ENCODE results near the gene LORICRIN.

LORICRIN gene, protein sequence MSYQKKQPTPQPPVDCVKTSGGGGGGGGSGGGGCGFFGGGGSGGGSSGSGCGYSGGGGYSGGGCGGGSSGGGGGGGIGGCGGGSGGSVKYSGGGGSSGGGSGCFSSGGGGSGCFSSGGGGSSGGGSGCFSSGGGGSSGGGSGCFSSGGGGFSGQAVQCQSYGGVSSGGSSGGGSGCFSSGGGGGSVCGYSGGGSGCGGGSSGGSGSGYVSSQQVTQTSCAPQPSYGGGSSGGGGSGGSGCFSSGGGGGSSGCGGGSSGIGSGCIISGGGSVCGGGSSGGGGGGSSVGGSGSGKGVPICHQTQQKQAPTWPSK
- 0 to 0.66 (median 0) reads per million in 17 experiments for total RNA-seq

DNA sequence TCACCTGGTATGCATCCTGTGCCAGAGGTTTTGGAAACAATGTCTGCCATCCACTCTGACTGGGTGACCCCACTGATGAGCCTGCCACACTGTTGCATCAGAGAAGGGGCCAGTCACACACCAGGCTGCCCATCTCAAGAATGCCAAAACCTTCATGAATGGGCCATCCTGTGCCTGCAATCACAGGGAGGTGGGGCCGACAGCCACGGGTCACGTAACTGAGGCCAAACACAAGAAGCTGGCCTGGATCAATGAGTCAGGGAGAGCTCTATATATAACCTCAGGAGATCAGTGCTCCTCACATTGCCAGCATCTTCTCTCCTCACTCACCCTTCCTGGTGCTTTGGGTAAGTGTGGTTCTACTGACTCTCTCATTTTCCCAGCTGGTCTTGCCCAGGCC is at the start of gene LORICRIN:
Gene LORICRIN, plus strand, starts transcription at position 301 of the 400 bp plus-strand sequence. CDS start 1,263 bp downstream, outside the sequence.
- no peak for DNase-seq

DNA sequence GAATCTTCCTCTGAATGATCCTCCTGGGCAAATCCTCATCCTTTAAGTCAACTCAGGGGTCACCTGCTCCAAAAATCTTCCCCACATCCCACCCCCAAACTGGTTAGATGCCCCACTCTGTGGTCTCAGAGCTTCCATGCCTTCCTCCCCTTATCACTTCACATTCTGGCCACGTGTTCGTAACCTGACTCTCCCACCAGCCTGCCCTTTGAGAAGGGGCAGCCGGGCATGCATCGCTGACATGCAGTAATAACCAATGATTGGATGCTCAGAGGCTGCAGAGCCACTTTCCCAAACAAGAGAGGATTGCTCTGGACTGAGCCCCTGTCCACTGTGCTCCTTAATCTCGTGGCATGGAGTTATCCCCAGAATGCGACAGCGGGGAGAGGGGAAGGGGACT is 49.3 kb upstream of the LORICRIN start:
- no peak for DNase-seq

DNA sequence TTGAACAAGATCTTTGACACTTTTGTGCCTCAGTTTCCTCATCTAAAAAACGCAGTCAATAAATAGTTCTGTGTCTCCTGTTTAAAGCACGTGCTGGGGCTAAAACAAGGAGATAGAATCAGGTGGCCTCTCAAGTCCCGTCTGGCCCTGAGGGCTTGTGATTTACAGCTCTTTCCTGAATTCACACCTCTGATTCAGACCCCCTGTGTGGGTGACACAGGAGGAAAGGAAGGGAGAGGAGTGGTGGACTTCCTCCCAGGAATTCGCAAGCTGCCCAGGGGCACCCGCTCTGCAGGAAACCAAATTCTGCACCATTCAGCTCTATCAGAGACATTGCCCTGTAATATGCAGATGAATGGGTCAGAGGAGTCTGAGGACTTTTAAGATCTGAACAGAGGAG is 47.3 kb upstream of the LORICRIN start:
- DNase-seq, result no peak

DNA sequence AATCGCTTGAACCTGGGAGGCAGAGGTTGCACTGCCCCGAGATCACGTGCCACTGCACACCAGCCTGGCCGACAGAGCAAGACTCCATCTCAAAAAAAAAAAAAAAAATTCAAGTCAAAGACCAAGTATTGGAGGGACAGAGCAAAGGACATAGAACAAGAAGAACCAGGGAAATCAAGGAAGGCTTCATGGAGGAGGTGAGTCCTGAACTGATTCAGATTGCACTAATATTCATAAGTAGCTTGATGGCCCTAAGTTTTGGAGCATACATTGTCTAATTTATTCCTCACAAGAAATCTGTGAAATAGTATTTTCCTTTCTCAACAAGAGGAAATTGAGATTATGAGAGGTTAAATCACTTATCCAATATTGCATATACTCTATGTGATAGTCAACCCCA is 46.0 kb upstream of the LORICRIN start:
- DNase-seq, result no peak

DNA sequence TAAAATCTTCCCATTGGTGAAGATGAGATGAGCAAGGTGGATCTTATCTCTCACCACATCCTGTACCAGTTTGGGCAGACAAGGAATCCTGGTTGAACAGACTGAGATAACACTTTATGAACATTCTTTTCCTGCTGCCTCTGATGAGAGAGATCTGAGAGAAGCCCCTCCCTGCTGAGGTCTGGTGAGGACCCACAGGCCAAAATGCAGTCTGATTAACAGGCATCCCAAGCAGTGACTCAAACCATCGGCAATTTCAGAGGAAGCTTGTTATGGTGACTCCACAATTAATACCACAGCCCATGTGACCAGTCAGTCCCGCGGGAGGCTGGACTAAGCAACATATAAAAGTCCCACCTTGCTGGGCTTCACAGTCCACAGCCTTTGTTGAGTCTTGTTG is 42.3 kb upstream of the LORICRIN start, which contains the start of gene PRR9:
Gene PRR9, plus strand, starts transcription at position 373 of the 400 bp plus-strand sequence. CDS start 561 bp downstream, outside the sequence.
- no peak for DNase-seq

DNA sequence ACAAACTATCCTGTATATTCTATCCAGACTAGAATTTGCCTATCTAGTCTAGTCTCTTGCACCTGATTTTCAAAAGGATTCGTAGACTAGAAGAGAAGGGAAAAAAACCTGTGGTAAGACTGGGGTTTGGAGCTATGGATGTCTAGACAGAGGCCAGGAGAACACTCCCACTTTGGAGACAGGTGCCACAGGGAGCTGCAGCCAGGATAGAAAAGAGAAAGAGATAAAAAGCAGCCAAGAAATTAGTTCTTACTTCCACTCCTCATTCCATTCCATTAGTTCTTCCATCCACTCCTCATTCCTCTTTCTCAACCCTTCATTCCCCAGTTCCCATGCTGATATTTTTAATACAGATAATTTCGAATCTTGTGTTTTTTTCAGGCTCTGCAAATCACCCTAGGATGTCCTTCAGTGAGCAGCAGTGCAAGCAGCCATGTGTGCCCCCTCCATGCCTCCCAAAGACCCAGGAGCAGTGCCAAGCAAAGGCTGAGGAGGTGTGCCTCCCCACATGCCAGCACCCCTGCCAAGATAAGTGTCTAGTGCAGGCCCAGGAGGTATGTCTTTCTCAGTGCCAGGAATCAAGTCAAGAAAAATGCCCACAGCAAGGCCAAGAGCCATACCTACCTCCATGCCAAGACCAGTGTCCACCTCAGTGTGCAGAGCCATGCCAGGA is 41.6 kb upstream of the LORICRIN start:
- no peak for DNase-seq

DNA sequence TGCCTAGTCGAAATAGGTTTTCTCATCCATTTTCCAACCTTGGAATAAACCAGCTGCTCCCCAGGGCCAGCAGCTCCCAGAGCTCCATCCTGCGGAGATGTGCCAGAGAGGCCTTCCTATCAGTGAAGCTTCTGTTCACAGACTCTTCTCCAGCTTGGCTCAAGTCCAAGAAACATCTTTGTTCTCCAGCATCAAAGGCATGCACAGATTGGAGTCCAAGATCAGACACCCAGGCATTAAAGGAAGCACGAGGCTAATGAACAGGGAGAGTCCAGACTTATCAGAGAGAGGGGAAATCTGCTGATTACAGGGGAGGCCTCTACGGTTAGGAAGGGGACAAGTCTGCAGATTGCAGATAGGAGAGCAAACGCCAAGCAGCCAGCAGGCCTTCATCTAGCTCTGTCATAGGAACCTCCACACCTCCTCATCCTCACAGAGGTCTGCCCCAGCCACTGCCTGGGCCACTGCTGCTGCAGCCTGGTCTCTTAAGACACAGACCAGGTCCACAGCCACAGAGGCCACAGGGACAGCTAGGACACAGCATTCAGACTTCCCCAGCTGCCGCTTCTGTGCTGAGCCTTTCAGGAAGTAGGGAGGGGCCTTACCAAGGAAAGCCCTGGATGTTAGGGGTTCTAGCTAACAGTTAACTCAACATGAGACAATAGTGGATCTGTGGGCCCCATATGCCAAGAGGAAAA is 38.7 kb upstream of the LORICRIN start:
- no peak for DNase-seq

DNA sequence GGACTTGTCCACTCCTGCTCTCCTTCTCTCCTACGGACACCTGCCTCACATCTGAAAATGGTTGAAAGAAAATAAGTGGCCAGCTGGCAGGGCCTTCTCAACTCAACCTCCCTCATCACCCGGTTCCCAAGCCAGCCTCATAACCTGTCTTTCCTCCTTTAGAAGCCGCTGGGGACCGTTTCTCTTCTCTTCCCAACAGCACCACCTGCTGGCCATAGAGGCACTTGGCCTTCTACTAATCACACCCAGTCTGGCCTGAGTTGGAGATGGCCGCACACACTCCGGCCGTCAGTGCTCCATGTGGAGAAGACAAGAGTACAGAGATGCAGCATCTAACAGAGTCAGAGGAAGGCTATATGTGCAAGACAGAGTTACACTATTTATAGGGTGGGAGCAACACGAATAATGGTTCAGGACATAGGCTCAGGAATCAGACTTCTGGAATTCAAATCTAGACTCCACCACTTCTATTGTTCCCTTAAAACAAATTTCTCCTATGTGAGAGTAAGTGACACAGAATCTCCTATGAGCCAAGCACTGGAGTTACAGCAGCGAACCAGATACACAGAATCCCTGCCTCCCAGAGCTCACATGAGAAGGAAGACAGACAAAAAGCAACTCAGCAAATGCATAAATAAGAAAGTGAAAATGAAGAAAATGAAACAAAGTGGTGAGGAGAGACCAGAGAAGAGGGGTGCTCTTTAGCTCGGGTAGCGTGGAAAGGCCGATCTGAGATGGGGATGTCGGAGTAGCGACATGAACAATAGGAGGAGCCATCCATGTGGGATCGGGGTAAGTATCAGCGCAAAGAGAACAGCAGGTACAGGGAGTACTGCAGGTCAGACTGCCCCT is 36.2 kb upstream of the LORICRIN start:
- DNase-seq, result peak; percentile 64 to 71 (median 70)

DNA sequence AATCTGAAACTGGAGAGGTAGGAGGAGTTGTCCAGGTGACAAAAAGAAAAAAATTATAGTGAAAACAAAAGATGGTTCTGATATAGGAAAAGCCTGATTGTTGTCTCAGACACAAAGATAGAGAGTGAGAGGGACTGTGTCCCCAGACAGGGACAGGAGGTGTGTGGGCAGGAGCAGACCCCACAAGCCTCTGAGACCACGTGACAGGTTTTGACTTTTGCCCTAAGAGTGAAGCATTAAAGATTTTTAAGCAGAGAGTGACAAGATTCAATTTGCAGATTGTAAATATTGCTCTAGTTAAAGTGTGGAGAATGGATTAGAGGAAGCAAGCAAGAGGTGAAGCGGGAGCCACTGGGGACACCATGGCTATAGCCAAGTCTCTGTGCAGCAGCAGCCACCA is 31.7 kb upstream of the LORICRIN start:
- no peak for DNase-seq

DNA sequence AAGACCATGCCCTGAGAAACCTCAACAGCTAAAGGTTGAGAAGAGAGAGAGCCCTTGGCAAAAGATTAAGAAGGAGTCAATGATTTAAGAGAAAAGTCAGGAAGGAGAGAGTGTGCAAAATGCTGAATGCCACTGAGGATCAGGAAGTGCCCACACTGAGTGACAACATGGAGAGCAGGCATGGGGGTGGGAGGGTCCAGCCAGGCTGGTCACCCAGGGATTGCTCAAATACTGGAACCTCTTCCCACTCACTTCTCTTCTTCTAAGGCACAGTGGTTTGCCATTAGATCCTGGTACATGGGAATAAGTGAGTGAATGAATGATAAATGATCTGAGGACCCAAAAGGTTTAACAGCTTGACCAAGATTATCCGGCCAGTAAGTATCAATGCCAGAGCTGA is 31.0 kb upstream of the LORICRIN start:
- DNase-seq, result peak; percentile 57 to 82 (median 78)

DNA sequence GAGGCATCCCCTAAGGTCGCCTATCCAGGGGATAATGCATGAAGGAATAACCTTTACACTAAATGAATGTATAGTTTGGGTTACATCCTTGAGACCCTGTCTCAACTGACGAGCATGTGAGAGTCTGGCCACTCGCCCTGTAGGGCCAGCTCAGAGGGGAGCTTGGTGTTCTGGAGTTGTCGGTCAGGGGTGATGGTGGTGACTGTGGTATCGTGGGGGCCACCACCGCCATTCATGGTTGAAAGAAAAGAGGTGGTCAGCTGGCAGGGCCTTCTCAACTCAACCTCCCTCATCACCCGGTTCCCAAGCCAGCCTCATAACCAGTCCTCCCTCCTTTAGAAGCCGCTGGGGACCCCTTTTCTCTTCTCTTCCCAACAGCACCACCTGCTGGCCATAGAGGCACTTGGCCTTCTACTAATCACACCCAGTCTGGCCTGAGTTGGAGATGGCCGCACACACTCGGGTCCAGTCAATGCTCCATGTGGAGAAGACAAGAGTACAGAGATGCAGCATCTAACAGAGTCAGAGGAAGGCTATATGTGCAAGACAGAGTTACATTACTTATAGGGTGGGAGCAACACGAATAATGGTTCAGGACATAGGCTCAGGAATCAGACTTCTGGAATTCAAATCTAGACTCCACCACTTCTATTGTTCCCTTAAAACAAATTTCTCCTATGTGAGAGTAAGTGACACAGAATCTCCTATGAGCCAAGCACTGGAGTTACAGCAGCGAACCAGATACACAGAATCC is 30.2 kb upstream of the LORICRIN start:
- DNase-seq, result peak in 1 of 4 experiments; percentile 20

DNA sequence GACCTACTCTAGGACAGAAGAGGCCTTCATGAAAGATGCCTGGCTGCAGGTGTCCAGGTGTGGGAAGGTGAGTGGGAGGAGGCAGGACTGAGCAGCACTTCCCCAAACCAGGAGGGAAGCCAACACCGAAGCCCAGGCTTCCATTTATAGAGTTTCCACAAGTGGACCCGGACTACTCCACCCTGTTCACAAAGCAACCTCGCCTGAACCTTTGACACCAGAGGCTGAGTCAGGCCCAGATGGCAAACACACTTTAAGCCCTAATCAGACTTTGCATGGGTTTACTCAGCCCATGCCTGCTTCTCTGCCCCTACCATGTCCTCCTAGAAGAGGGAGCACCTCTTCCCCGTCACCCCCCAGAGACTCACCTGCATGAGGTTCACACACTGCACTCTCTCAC is 28.1 kb upstream of the LORICRIN start:
- DNase-seq, result peak; percentile 14 to 41 (median 28)

DNA sequence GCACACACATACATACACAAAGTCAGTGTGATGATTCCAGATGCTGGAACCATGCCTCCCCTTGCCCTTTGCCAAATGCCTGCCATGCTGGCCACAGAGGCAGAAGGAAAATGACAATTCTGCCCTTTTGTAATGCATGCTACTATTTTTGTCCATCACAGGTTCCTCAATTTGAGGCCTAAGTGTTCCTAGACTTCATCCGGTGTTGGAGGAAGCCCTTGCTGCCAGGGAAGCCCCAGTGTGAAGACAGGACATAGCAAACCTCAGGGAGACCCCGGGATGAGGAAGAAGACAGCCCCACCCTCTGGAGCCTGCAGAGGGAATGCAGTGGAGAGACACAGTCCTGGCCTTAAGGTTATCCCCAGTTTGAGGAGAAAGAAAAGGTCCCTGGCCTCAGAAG is 27.7 kb upstream of the LORICRIN start:
- DNase-seq, result peak; percentile 58 to 84 (median 78)

DNA sequence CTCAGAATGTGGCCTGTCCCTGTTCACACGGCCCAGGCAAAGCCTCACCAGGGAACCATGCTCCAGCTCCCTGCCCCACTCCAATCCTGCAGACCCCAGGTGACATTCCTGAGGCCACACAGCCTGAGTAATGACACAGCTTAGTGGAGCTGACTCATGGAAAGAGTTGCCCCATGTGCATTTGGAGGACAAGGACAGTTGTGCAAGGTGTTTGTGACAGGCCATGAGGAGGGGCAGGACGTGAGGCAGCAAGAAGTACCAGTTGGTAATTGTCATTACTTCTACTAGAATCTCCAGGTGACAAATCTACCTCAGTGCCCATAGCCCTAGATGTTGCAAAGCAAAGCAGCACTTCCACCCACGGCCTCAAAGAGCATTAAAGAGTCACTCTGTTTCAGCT is 26.9 kb upstream of the LORICRIN start:
- DNase-seq, result peak; percentile 41 to 68 (median 64)

DNA sequence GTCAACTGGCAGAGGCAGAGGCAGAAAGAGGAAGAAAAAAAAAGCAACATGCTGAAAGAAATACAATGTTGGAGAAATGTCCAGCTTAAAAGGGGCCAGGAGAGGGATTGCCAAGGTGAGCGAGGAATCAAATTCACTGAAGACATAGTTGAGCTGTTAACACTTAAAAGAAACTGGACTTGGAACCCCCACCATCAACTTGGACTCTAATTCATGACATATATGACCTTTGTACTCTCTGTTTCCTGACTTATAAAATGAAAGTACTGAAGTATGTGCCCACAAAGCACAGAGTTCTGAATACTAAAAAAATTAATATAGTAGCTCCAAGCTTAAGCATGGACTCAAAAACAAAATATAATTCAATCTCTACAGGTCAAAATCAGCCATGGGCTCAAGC is 26.0 kb upstream of the LORICRIN start:
- peak in 3 of 4 experiments; percentile 19 to 39 (median 23) for DNase-seq

DNA sequence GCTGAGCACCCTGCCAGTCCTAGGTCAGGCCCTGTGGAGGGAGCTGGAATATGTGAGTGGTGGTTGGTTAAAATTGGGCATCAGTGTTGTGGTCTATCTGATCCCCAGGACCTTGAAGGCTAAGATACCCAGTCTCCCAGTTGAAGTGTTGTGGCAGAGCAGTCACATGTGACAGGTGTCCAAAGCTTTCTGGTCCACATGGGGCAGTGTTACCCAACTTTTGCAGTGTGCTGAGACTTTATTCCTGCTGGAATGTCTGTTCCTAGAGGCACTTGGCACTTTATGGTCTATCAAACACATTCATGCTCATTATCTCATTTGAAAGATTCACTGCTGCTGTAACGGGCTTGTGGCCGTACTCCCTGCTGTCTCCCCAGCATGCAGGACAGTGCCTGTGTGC is 21.0 kb upstream of the LORICRIN start:
- DNase-seq, result peak in 1 of 4 experiments; percentile 7

DNA sequence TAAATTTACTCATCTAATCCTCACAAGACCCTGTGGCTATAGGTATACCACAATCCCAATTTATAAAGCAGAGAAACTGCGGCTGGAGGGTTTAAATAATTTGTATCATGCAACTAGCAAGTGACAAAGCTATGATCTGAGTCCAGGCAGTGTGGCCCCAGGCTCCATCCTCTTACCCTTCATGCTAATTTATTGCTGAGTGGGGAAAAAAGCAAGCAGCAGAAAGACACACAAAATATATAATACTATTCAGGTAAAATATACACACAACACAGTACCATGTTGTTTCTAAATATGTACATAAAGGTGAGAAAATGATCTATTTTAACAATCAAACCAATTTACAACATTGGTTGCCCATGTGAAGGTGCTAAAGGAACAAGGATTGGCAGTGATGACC is 17.3 kb upstream of the LORICRIN start:
- no peak for DNase-seq

DNA sequence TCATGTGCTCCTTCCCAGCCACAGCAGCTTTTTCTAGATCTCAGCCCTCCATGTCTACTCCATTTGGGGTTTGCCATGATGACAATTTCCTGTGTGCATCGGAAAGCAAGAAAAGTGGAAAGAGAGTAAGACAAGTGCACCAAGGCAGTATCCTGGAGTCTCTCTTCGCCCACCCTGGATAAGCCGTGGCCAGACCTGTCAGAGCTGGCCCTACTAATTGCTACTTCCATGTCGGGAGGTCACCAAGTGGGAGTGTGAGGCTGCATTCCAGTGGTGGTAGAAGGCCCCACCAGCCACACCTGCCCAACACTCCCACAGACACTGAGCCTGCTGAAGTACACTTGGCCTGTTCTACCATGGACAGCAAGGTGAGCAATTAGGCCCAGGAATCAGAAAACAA is 14.0 kb upstream of the LORICRIN start:
- DNase-seq, result no peak

DNA sequence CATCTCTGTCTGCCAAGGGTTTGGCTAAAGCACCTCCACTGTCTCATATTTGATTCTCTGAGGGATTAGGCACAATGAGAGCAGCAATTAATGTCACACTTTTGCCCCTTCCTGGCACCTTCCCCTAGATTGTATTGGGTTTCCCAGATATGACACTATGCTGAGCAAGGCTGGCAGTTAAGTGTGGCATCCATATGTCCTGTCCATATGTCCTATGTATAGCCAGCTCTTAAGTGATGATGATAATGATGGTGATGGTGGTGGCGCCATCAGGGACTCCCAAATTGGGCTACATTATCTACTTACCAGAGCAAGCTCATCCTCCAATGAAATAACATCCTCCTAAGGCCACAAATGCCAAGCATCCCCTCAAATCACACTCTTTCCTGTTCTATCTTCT is 13.5 kb upstream of the LORICRIN start:
- no peak for DNase-seq

DNA sequence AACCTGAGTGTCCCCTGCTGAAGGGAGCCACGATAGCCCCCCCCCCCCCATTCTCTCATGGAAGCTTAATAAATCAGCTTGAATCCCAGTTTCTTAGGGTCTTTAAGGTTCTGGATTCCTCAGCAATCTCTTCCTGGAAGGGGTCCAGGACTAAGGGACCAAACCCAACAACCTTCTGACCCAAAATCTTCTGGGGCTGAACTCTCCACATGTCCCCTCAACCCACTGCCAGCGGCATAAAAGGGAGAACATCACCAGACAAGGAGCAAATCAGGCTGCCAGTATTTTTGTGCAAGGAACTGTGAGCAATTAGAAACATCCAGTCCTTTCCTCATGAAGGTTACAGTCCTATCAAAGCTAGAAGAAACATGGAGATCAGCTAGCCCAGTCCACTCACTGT is 12.7 kb upstream of the LORICRIN start:
- no peak for DNase-seq

DNA sequence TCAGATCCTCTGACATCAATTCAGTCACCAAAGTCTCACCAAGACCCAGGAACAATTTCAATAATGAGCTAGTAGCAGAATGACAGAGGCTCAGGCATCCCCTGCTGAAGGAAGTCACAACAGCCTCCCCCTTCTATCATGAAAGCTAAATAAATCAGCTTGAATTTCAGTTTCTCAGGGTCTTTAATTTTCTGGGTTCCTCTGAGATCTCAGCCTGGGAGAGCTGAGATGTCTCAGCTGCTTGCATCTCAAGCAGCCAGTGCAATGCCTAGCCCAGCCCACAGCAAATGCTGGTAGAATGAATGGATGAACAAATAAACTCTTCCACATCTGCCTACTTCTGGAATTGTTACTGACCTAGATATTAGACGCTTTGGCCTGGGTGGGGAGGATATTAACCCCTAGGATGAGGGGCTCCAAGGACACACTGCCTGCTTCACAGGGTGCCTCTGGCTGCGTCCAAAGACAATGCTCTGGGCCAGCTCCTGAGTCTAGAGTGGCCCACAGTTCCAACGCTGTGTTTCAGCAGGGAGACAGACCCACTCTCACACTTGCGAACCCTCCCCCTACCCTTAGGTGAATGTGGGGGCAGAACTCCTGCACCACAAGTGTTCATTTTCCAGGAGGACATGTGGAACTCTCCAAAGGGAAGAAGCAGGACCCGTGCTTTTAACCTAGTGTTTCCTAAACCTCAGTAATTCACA is 11.2 kb upstream of the LORICRIN start:
- DNase-seq, result no peak

Measured in suppressor macrophage (primary cell).